Measurements from ENCODE around the gene KRT35. TPM values are rescaled to one million over a fixed set of nuclear protein-coding genes. Genes with fewer than 3 reads are reported as not detected.

KRT35 gene
- total RNA-seq, 1 experiment from 2014 or later, result not detected

DNA sequence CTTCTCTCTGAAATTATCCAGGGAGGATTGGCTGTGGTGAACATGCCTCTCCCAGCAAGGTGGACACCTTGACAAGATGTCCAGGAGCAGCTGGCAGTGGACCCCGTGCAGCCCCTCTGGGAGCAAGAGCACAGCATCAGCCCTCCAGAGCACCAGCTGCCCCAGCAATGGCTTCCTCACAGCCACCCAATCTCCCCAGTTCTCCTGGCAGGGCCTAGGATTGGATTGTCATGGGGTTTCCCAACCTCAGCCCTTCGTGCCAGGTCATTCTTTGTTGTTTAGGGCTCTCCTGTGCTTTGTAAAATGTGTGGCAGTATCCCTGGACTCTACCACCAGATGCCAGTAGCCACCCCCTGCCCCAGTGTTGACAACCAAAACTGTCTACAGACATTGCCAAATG lies 10.5 kb upstream of the KRT35 start:
- CTCF ChIA-PET, result no interaction called here
- intact Hi-C loops (cut with micrococcal nuclease), result loop anchor here (10.0 kb wide), 1 partner anchor 77 kb away; no protein-coding TSS in a partner anchor
- DNase-seq (ENCODE audit: low read depth, low spot score) (no peak), ATAC-seq (no peak)
- RAD21 ChIA-PET (ENCODE audit: low non-redundant PET in 1 of 2, low total read pairs in 2 of 2, uncharacterized antibody in 2 of 2, unreplicated experiment in 2 of 2), result no interaction called here
- Histone ChIP-seq H3K27me3 (ENCODE audit: insufficient read depth, low read length) (no peaks in the 10 kb centered on the region), H3K27ac (ENCODE audit: low read depth, low read length) (no peak overlapping the region), H3K9me3 (ENCODE audit: control insufficient read depth in 1 of 2, insufficient read depth in 1 of 2, low read depth in 1 of 2, low read length in 2 of 2) (no peaks in the 10 kb centered on the region), H3K4me2 (ENCODE audit: low read length) (no peak overlapping the region), H4K20me1 (ENCODE audit: insufficient read depth) (no peaks in the 10 kb centered on the region), H3K36me3 (ENCODE audit: control insufficient read depth in 1 of 2, insufficient read depth in 2 of 2, low read length in 2 of 2) (no peaks in the 10 kb centered on the region), H3K4me1 (ENCODE audit: control insufficient read depth in 1 of 2, insufficient read depth in 2 of 2, low read length in 2 of 2) (peaks cover 12 to 41% of the 10 kb centered on the region in 2 experiments), H3K79me2 (ENCODE audit: insufficient read depth, low read length) (no peaks in the 10 kb centered on the region), H3K9ac (ENCODE audit: low read length) (no peak overlapping the region), H3K4me3 (replicated peaks in 1 of 2; ENCODE audit: low read depth in 1 of 2, low read length in 2 of 2) (no peak overlapping the region), H3K9me2 (ENCODE audit: insufficient read depth) (no peaks in the 10 kb centered on the region), H2AFZ (ENCODE audit: low read depth, low read length, poor library complexity, severe bottlenecking) (no peak overlapping the region)
- no peak for TF ChIP-seq FOSL1 (IDR thresholded peaks at IDR 0.05; ENCODE audit: low read depth)
- TF ChIP-seq, protein P1, sequence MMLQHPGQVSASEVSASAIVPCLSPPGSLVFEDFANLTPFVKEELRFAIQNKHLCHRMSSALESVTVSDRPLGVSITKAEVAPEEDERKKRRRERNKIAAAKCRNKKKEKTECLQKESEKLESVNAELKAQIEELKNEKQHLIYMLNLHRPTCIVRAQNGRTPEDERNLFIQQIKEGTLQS (IDR thresholded peaks at IDR 0.05), result no peak
- no peak for TF ChIP-seq JUND (IDR thresholded peaks at IDR 0.05)
- TF ChIP-seq EGR1 (IDR thresholded peaks at IDR 0.05; ENCODE audit: low read depth), result no peak
- no peak for TF ChIP-seq EZH2phosphoT487 (IDR thresholded peaks at IDR 0.05; ENCODE audit: borderline replicate concordance)
- TF ChIP-seq SP1 (IDR thresholded peaks at IDR 0.05; ENCODE audit: low read depth), result no peak
- TF ChIP-seq, protein P2, sequence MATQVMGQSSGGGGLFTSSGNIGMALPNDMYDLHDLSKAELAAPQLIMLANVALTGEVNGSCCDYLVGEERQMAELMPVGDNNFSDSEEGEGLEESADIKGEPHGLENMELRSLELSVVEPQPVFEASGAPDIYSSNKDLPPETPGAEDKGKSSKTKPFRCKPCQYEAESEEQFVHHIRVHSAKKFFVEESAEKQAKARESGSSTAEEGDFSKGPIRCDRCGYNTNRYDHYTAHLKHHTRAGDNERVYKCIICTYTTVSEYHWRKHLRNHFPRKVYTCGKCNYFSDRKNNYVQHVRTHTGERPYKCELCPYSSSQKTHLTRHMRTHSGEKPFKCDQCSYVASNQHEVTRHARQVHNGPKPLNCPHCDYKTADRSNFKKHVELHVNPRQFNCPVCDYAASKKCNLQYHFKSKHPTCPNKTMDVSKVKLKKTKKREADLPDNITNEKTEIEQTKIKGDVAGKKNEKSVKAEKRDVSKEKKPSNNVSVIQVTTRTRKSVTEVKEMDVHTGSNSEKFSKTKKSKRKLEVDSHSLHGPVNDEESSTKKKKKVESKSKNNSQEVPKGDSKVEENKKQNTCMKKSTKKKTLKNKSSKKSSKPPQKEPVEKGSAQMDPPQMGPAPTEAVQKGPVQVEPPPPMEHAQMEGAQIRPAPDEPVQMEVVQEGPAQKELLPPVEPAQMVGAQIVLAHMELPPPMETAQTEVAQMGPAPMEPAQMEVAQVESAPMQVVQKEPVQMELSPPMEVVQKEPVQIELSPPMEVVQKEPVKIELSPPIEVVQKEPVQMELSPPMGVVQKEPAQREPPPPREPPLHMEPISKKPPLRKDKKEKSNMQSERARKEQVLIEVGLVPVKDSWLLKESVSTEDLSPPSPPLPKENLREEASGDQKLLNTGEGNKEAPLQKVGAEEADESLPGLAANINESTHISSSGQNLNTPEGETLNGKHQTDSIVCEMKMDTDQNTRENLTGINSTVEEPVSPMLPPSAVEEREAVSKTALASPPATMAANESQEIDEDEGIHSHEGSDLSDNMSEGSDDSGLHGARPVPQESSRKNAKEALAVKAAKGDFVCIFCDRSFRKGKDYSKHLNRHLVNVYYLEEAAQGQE (IDR thresholded peaks at IDR 0.05; ENCODE audit: low read depth), result no peak
- TF ChIP-seq CBX3 (IDR thresholded peaks at IDR 0.05; ENCODE audit: low read depth), result no peak
- TF ChIP-seq, protein P3, sequence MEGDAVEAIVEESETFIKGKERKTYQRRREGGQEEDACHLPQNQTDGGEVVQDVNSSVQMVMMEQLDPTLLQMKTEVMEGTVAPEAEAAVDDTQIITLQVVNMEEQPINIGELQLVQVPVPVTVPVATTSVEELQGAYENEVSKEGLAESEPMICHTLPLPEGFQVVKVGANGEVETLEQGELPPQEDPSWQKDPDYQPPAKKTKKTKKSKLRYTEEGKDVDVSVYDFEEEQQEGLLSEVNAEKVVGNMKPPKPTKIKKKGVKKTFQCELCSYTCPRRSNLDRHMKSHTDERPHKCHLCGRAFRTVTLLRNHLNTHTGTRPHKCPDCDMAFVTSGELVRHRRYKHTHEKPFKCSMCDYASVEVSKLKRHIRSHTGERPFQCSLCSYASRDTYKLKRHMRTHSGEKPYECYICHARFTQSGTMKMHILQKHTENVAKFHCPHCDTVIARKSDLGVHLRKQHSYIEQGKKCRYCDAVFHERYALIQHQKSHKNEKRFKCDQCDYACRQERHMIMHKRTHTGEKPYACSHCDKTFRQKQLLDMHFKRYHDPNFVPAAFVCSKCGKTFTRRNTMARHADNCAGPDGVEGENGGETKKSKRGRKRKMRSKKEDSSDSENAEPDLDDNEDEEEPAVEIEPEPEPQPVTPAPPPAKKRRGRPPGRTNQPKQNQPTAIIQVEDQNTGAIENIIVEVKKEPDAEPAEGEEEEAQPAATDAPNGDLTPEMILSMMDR (IDR thresholded peaks at IDR 0.05 in 2 of 3, conservative IDR thresholded peaks at IDR 0.05 in 1 of 3; ENCODE audit: borderline replicate concordance in 1 of 3, insufficient read depth in 1 of 3, low read depth in 2 of 3, low read length in 2 of 3), result no peak
- no peak for TF ChIP-seq ZNF274 (IDR thresholded peaks at IDR 0.05; ENCODE audit: low read depth, low read length)
- no peak for TF ChIP-seq TCF7L2 (IDR thresholded peaks at IDR 0.05; ENCODE audit: borderline replicate concordance, extremely low read depth, insufficient read depth, insufficient read length)
- TF ChIP-seq EZH2 (IDR thresholded peaks at IDR 0.05), result no peak
- no peak for TF ChIP-seq POLR2A (IDR thresholded peaks at IDR 0.05; ENCODE audit: borderline replicate concordance, extremely low read depth, insufficient read depth, insufficient read length)
- TF ChIP-seq ZFX (IDR thresholded peaks at IDR 0.05), result no peak
- TF ChIP-seq, protein P4, sequence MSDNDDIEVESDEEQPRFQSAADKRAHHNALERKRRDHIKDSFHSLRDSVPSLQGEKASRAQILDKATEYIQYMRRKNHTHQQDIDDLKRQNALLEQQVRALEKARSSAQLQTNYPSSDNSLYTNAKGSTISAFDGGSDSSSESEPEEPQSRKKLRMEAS (IDR thresholded peaks at IDR 0.05), result no peak
- TF ChIP-seq SIN3A (IDR thresholded peaks at IDR 0.05; ENCODE audit: low read depth), result no peak
- TF ChIP-seq ELF1 (IDR thresholded peaks at IDR 0.05; ENCODE audit: borderline replicate concordance, low read depth), result no peak
- POLR2A ChIA-PET, result no interaction called here
- no TSS peak for BruUV-seq (replicated peaks)

All from HCT116 (cell line).